HTERT RPE-1 (cell line): Measurements from ENCODE around the gene ZNF627.
"Not testable (repeated sequence)": the region's sequence is repeated elsewhere in the genome, so short reads cannot be mapped to it uniquely, and the experiment has no call there.

Experiments used
- in situ Hi-C: fragments of 300-500 bp; cut with MboI; formaldehyde crosslinking; loops from 4 replicates; pipeline ENCODE4 v1.14.3; 2020; ENCODE audit warnings: low sequenced_read_pairs

ZNF627 gene

GRCh38 chr19:11620553-11620952 lies 23.3 kb downstream of the ZNF627 start:
- in situ Hi-C loops, result no loop called here

- in situ Hi-C loops, result not testable (repeated sequence)
These were observed 25.1 kb downstream of the ZNF627 start for GRCh38 chr19:11622401-11622800.

- in situ Hi-C loops, result no loop called here
These were observed 26.8 kb downstream of the ZNF627 start for GRCh38 chr19:11624069-11624463.

- in situ Hi-C loops, result no loop called here
These were observed 29.0 kb downstream of the ZNF627 start for GRCh38 chr19:11626252-11626651.

GRCh38 chr19:11633223-11633622 lies 35.9 kb downstream of the ZNF627 start:
- in situ Hi-C loops, result no loop called here

- in situ Hi-C loops, result not testable (repeated sequence)
These were observed 36.9 kb downstream of the ZNF627 start for GRCh38 chr19:11634018-11634662.

- in situ Hi-C loops, result no loop called here
These were observed 41.9 kb downstream of the ZNF627 start for GRCh38 chr19:11639245-11639601.

GRCh38 chr19:11639602-11640471 lies 42.6 kb downstream of the ZNF627 start:
- in situ Hi-C loops, result no loop called here

GRCh38 chr19:11641244-11641643 lies 44.0 kb downstream of the ZNF627 start:
- in situ Hi-C loops, result no loop called here

- in situ Hi-C loops, result no loop called here
These were observed 45.6 kb downstream of the ZNF627 start for GRCh38 chr19:11642902-11643301.

- in situ Hi-C loops, result no loop called here
These were observed 52.7 kb downstream of the ZNF627 start for GRCh38 chr19:11649941-11650340.

- in situ Hi-C loops, result no loop called here
These were observed 53.8 kb downstream of the ZNF627 start for GRCh38 chr19:11651062-11651461.

GRCh38 chr19:11652056-11652455 lies 54.8 kb downstream of the ZNF627 start:
- in situ Hi-C loops, result no loop called here

- in situ Hi-C loops, result no loop called here
These were observed 55.2 kb downstream of the ZNF627 start for GRCh38 chr19:11652492-11652891.

GRCh38 chr19:11656535-11656934 lies 59.3 kb downstream of the ZNF627 start:
- in situ Hi-C loops, result no loop called here

- in situ Hi-C loops, result no loop called here
These were observed 60.0 kb downstream of the ZNF627 start for GRCh38 chr19:11657307-11657706.

GRCh38 chr19:11658970-11659369 lies 61.7 kb downstream of the ZNF627 start:
- in situ Hi-C loops, result no loop called here

GRCh38 chr19:11659612-11660011 lies 62.3 kb downstream of the ZNF627 start:
- in situ Hi-C loops, result no loop called here

GRCh38 chr19:11662278-11662677 lies 65.0 kb downstream of the ZNF627 start:
- in situ Hi-C loops, result no loop called here

GRCh38 chr19:11663181-11663591 lies 65.9 kb downstream of the ZNF627 start:
- in situ Hi-C loops, result no loop called here
